Fibroblast of lung (primary cell): ENCODE data around the gene ZCCHC12. TPM values are rescaled to one million over a fixed set of nuclear protein-coding genes. Genes with fewer than 3 reads are reported as not detected.
"Not testable (repeated sequence)": the region's sequence is repeated elsewhere in the genome, so short reads cannot be mapped to it uniquely, and the experiment has no call there.

ENCODE experiments used
- DNase-seq, 2 donors: peaks; one replicate each; pipeline versions ENCODE4 v3.0.0 to v3.0.0-alpha.2; 2010; ENCODE audit warnings: low read depth in 2 of 2
- H2AFZ ChIP-seq: 2 replicates; pipeline ENCODE4 v1.5.1; 2012; ENCODE audit warnings: low read length, control low read depth, inconsistent platforms
- H3K27ac ChIP-seq: 2 replicates; pipeline ENCODE4 v1.5.1; 2011; ENCODE audit warnings: low read length, control low read depth; ENCODE audit not compliant: insufficient read depth
- H3K27me3 ChIP-seq: 2 replicates; pipeline ENCODE4 v1.5.1; 2011; ENCODE audit warnings: mild to moderate bottlenecking, low read length; ENCODE audit not compliant: control insufficient read depth, insufficient read depth
- H3K36me3 ChIP-seq: 2 replicates; pipeline ENCODE4 v1.5.1; 2011; ENCODE audit warnings: low read length; ENCODE audit not compliant: control insufficient read depth, insufficient read depth
- H3K4me1 ChIP-seq: 2 replicates; pipeline ENCODE4 v1.5.1; 2011; ENCODE audit warnings: low read length; ENCODE audit not compliant: control insufficient read depth, insufficient read depth; ENCODE audit errors: extremely low read depth
- H3K4me2 ChIP-seq: 2 replicates; pipeline ENCODE4 v1.5.1; 2011; ENCODE audit warnings: low read length, control low read depth; ENCODE audit not compliant: insufficient read depth; ENCODE audit errors: extremely low read depth
- H3K4me3 ChIP-seq, 4 experiments: fragments of 200-600 bp in 1 of 4; sonication (generic) in 1 of 4; replicated peaks in 1 of 4; 2 replicates each; pipeline ENCODE4 v1.5.1; 2011 to 2016; ENCODE audit warnings: low read length in 4 of 4, low read depth in 3 of 4, mild to moderate bottlenecking in 3 of 4, control low read depth in 2 of 4, inconsistent platforms in 1 of 4, mixed read lengths in 1 of 4; ENCODE audit not compliant: insufficient read depth in 1 of 4; ENCODE audit errors: control extremely low read depth in 1 of 4
- H3K79me2 ChIP-seq: 2 replicates; pipeline ENCODE4 v1.5.1; 2012; ENCODE audit warnings: mild to moderate bottlenecking, low read length, inconsistent platforms; ENCODE audit not compliant: control insufficient read depth, insufficient read depth
- H3K9ac ChIP-seq: 2 replicates; pipeline ENCODE4 v1.5.1; 2011; ENCODE audit warnings: mild to moderate bottlenecking, low read length, control low read depth; ENCODE audit not compliant: insufficient read depth
- H3K9me3 ChIP-seq: 2 replicates; pipeline ENCODE4 v1.5.1; 2012; ENCODE audit warnings: low read depth, low read length; ENCODE audit not compliant: control insufficient read depth, insufficient read depth
- H4K20me1 ChIP-seq: 2 replicates; pipeline ENCODE4 v1.5.1; 2011; ENCODE audit warnings: low read length; ENCODE audit not compliant: control insufficient read depth, insufficient read depth; ENCODE audit errors: extremely low read depth
- CTCF ChIP-seq, 2 donors: IDR thresholded peaks in 1 of 2; conservative IDR thresholded peaks in 1 of 2; 1 replicate in 1 of 2; 2 replicates in 1 of 2; pipeline ENCODE4 v1.5.1; 2011 to 2012; ENCODE audit warnings: low read length in 2 of 2, control low read depth in 1 of 2, inconsistent platforms in 1 of 2, low read depth in 1 of 2, mild to moderate bottlenecking in 1 of 2
- EZH2 ChIP-seq: IDR thresholded peaks from 2 replicates; pipeline ENCODE4 v1.5.1; 2012; ENCODE audit warnings: low read length, control low read depth, mild to moderate bottlenecking; ENCODE audit errors: missing control alignments
- polyA plus RNA-seq, 2 donors: library from polyadenylated mRNA; depleted of rRNA in 1 of 2; stranded (reverse) in 1 of 2; unstranded in 1 of 2; fragments of >200 nt; gene quantifications; 2 replicates each; pipeline ENCODE4 v1.2.1, GENCODE V29; 2011 to 2012; ENCODE audit warnings: missing spikeins in 1 of 2
- total RNA-seq: library from RNA; depleted of rRNA; stranded (reverse); fragments of >200 nt; gene quantifications from 2 replicates; pipeline ENCODE4 v1.2.1, GENCODE V29; 2014

Gene ZCCHC12
- total and polyA plus RNA-seq, 2 donors (not counting 1 experiment from before 2014, with no cell fraction given) = under 0.01 TPM; not detected in 1

GRCh38 chrX:118807151-118808017 is 16.2 kb upstream of the ZCCHC12 start:
- Histone ChIP-seq H3K4me2 (no peak overlapping the region), H4K20me1 (no peaks in the 10 kb centered on the region), H3K79me2 (no peaks in the 10 kb centered on the region), H3K9ac (no peak overlapping the region), H3K4me1 (no peaks in the 10 kb centered on the region), H3K4me3 (no peak overlapping the region), H3K36me3 (no peaks in the 10 kb centered on the region), H3K9me3 (no peaks in the 10 kb centered on the region), H3K27ac (no peak overlapping the region), H3K27me3 (no peaks in the 10 kb centered on the region), H2AFZ (no peak overlapping the region)
- DNase-seq = peak; percentile 24 to 54
- TF ChIP-seq CTCF (conservative IDR thresholded peaks at IDR 0.05 in 1 of 2, IDR thresholded peaks at IDR 0.05 in 1 of 2; ENCODE audit: low read depth in 1 of 2, low read length in 2 of 2) = peak; percentile 58 to 66
- TF ChIP-seq EZH2 = no peak

GRCh38 chrX:118817257-118817656 is 6.4 kb upstream of the ZCCHC12 start:
- H3K79me2 ChIP-seq, H3K4me2 ChIP-seq, DNase-seq, H3K9ac ChIP-seq, H3K4me1 ChIP-seq, H4K20me1 ChIP-seq, H3K27me3 ChIP-seq, H3K9me3 ChIP-seq, H3K27ac ChIP-seq, H3K36me3 ChIP-seq, H3K4me3 ChIP-seq, H2AFZ ChIP-seq: not testable (repeated sequence)

GRCh38 chrX:118824173-118824730 is 628 bp downstream of the ZCCHC12 start:
- no peak overlapping the region for H3K27ac ChIP-seq
- DNase-seq = no peak
- H3K4me1 ChIP-seq = no peaks in the 10 kb centered on the region
- no peaks in the 10 kb centered on the region for H3K36me3 ChIP-seq
- H3K4me3 ChIP-seq = peak overlapping the region in 1 of 4 experiments; percentile 25
- H3K27me3 ChIP-seq = peaks cover 10% of the 10 kb centered on the region
- H2AFZ ChIP-seq = no peak overlapping the region
- no peaks in the 10 kb centered on the region for H3K79me2 ChIP-seq
- TF ChIP-seq EZH2 = no peak
- no peak for TF ChIP-seq CTCF (conservative IDR thresholded peaks at IDR 0.05 in 1 of 2, IDR thresholded peaks at IDR 0.05 in 1 of 2; ENCODE audit: low read depth in 1 of 2, low read length in 2 of 2)
- peak overlapping the region; percentile 59 for H3K4me2 ChIP-seq
- no peak overlapping the region for H3K9ac ChIP-seq
- no peaks in the 10 kb centered on the region for H4K20me1 ChIP-seq
- H3K9me3 ChIP-seq = no peaks in the 10 kb centered on the region
